CD4-positive, alpha-beta T cell treated with Interleukin-10 for 1 hour (primary cell): ENCODE data around the gene DYNC2H1.
"Not testable (repeated sequence)": the region's sequence is repeated elsewhere in the genome, so short reads cannot be mapped to it uniquely, and the experiment has no call there.

Experiments
- DNase-seq: peaks from one replicate; pipeline ENCODE4 v3.0.0-alpha.2; 2020

Gene DYNC2H1

GRCh38 chr11:103284260-103284659 is 175.0 kb downstream of the DYNC2H1 start:
- no peak for DNase-seq

GRCh38 chr11:103294516-103294915 is 185.3 kb downstream of the DYNC2H1 start:
- DNase-seq = no peak

DNA sequence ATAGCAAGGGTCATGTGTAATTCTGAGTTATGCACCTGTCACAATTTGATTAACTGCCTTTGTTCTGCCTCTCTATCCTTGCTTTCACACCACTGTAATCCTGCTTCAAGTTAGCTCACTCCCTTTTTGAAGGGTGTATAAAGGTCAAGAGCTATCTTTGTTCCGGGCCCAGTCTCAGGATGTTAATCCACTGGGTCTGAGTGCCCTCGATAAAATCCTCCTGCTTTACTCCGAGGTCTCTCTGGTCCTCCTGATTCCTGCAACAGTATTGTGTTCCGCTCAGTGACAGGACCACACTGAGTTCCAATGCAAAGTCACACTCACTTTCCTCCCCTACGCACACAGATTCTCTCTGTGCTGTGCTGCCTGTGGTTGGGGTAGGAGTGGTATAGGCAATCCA is 186.5 kb downstream of the DYNC2H1 start:
- DNase-seq = no peak

DNA sequence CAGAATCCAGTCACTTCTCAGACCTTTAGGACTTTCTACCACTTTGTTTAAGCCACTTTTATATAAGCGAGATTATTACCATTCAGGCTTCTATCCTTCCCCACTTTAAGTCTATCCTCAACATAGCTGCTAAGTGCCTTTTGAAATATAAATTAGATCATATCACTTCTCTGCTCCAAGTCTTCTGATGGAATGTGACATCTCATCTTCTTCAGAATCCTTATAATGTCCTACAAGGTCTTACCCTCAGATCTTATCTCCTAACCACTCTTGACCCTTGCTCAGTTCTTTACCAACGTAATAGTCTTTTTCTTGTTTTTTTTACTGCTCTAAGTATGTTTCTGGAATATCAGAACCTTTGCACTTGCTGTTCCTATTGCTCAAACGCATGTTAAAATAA is 188.7 kb downstream of the DYNC2H1 start:
- no peak for DNase-seq

DNA sequence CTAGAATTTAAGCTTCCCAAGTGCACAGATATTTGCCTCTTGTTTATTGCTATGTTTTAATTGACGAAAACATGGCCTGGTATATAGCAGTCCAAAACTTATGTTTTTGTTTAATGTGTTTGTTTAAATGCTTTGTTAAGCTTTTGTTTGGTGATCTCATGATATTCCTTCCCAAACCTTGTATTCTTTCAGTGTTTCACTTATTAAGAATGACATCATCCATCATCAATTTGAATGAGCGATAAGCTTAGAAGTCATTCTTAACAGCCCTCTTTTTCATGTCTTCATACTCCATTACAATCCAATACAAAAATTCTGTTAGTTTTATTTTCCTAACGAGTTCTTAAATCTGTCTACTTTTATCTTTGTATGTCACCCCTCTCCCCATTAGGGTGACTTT is 206.0 kb downstream of the DYNC2H1 start:
- no peak for DNase-seq

DNA sequence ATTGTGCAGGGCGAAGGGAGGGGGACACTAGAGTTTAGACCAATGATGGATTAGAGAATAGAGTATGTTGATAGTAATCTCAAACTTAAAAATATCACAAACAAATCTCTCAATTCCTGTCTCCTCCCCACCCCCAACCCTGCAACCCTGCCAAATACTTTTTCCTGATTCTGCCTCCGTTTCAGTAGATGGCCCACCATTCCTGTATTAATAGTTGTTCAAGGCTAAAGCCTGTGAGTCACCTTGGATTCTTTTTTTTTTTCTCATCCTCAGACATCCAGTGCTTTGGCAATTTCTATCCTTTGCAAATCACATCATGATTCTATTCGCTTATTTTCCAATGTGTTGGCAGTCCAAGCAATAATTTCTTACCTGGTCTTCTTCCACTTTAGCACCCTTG is 207.9 kb downstream of the DYNC2H1 start:
- no peak for DNase-seq

DNA sequence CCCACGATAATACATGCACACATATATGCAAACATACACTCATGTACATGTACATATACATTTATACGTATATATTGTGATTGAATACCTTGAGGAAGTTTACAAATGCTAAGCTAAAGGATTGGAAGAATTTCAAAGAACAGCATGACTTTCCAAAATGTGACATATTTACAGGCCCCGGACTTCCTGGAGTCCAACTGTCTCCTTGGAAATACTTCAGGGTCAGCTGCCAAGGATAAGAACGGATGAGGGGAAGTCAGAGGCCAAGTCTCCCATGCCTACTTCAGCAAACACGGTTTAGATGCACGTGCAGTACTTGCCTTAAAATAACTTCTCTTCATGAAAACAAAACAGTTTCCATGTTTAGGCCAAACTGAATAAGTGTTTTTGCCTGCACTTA is 213.6 kb downstream of the DYNC2H1 start:
- DNase-seq = no peak

GRCh38 chr11:103325686-103326069 is 216.5 kb downstream of the DYNC2H1 start:
- DNase-seq = no peak

- DNase-seq = peak; percentile 68
Observed at GRCh38 chr11:103326070-103326794, 217.0 kb downstream of the DYNC2H1 start.

DNA sequence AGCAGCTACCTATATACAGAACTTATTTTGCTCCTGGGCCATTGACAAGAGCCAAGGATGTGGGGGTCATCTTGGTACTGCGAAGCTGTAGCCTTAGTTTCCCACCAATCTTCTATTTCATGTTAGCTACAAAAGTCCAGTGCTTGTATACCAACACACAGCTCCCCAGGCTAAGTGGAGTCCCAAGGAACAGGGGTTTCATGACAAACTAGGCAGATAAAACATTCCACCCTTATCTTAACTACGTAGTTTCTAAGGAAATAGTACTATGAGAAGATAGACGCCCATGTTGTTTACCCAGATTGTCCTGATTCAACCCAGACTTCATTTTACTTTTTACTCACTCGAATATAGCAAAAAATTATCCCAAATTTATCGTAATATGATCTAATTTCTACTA is 218.5 kb downstream of the DYNC2H1 start:
- DNase-seq = no peak

GRCh38 chr11:103332409-103332808 is 223.2 kb downstream of the DYNC2H1 start:
- no peak for DNase-seq

- DNase-seq = no peak
Observed at GRCh38 chr11:103338621-103339484, 229.6 kb downstream of the DYNC2H1 start.

GRCh38 chr11:103339485-103339857 is 230.2 kb downstream of the DYNC2H1 start:
- DNase-seq = no peak

DNA sequence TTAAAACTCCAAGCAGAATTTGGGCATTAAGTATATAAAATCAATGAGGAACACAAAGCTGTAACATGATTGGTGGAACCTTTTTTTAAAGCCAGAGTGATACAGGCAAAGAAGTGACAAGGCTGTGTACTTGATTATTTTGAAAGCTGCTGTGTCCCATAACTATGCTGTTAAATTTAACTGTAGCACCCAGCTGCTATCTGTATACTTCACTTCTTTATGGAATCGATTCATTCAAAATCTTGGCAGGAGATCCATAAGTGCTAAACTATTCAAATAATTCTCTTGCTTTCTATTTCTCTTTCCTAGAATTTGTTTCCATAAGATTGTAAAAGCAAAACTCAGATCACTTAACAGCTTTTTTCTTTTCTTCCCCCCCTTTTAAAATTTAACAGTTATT is 231.7 kb downstream of the DYNC2H1 start:
- no peak for DNase-seq

DNA sequence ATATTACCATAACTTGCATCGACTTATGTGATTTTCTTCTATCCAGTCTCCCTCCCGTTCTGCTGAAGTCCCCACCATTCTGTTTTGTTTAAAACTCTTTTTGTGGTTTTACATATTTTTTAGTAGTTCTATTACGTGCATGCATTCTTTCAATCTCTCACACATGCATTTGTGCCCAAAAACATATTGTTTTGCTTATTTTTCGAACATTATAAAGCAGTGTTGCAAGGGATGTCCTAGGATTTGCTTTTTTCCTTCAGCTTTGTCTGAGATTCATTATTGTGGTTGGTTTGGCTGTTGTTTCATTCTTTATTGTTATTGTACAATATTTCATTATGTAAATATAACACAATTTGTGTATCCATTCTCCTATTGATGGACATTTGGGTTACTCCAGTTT is 235.7 kb downstream of the DYNC2H1 start:
- DNase-seq = no peak

DNA sequence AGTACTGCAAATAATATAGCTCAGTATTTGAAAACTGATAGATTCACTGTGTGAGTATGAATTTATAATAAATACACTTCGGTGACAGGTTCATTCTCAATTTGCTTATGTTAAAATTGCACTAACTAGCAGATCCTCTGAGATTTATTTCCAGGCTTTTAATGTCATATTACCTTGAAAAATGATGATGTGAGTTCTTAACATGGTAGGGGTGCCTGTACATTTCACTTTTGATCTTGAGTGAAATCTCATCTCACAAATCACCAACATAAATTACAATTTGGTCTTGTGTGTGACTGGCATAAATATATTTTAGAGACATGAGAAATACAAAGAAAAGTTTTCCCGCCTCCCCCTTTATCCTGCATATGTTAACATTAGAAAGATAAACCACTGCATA is 240.4 kb downstream of the DYNC2H1 start:
- DNase-seq = no peak

DNA sequence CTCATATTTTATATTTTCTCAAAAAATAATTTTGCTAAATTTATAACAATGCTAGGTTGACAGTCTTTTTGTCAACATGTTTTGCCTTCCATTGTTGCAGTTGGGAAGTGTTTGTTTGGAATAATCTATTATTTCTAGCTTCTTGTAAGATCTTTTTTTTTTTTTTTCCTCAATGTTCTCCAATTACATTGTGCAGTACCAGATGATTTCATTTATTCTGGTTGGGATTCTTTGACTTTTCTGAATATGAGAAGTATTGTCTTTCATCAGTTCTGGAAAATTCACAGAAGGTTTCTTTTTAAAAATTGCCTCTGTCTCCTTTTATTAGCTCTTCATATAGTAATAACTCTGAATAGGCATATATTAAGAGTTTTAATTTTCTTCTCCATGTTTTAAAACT is 245.4 kb downstream of the DYNC2H1 start:
- no peak for DNase-seq

DNA sequence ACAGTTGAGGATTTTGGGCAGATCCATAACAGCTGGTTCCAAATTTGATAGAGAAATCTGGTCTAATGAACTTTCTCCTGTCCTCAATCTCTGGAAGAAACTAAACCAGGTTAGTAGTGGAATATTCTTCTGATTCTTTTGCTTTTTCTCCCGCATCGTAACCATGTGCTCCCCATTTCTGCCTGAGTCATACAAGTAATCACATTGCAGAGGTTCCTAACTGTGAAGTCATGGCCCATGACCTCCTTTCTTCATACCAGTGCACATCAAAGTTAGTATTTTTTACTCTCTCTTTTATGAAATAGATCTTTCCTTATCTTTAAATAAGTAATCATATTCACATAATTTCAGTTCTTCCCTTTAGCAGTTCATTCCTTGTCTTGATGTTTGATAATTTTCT is 249.0 kb downstream of the DYNC2H1 start:
- no peak for DNase-seq

- no peak for DNase-seq
Observed at GRCh38 chr11:103359216-103359615, 250.0 kb downstream of the DYNC2H1 start.

DNA sequence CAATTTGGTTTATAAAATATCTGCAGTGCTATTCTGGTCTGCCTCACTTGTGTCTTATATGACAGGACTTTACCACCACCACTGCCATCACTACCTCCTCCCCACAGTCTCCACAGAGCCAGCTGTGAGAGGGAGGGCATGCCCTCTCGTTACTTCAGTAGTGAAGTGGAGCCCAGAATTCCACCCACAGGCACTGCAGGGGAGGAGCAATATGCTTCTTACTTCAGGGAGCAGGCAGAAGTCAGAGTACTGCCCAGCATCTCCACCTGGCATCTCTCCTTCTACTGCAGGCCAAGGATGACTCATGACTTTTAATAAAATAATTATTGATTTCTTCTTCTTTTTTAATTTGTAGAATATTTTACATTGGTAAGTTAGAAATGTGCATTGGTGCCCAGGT is 255.5 kb downstream of the DYNC2H1 start:
- DNase-seq = no peak

DNA sequence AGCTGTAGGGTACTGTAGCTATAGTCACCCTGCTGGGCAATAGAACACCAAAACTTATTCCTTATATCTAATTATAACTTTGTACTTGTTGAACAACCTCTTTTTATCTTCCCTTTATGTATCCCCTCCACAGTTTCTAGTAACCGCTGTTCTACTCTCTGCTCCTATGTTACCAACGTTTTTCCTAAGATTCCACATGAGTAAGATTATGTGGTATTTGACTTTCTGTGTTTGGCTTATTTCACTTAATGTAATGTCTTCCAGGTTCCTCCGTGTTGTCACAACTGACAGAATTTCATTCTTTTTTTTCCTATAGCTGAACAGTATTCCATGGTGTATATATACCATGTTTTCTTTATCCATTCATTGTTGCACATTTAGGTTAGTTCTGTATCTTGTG is 258.4 kb downstream of the DYNC2H1 start:
- DNase-seq = no peak

- DNase-seq = no peak
Observed at GRCh38 chr11:103368145-103368544, 258.9 kb downstream of the DYNC2H1 start.

- DNase-seq = no peak
Observed at GRCh38 chr11:103370076-103370475, 260.9 kb downstream of the DYNC2H1 start.

- no peak for DNase-seq
Observed at GRCh38 chr11:103372906-103373305, 263.7 kb downstream of the DYNC2H1 start.

GRCh38 chr11:103374227-103374626 is 265.0 kb downstream of the DYNC2H1 start:
- DNase-seq = not testable (repeated sequence)
